SU-DHL-6 (cell line): ENCODE measurements around the gene TELO2.

Source experiments
- CTCF ChIP-seq: fragments of 200-600 bp; sonication (generic); IDR thresholded peaks from one replicate; pipeline ENCODE4 v1.5.1; 2017; ENCODE audit warnings: antibody characterized with exemption, mild to moderate bottlenecking, low read length, moderate library complexity; ENCODE audit not compliant: insufficient read depth, poor library complexity, severe bottlenecking
- EZH2phosphoT487 ChIP-seq: fragments of 200-600 bp; sonication (generic), shearing (Covaris generic); conservative IDR thresholded peaks from 2 replicates; pipeline ENCODE4 v1.6.1; 2018; ENCODE audit warnings: mild to moderate bottlenecking, antibody characterized with exemption, low read length, moderate library complexity, mixed read lengths

- TF ChIP-seq CTCF, result no peak
- TF ChIP-seq EZH2phosphoT487, result no peak
Observed at GRCh38 chr16:1527836-1528811, 35.0 kb downstream of the TELO2 start.
